DMS114 treated with DMSO at 0.1 percent for 48 hours (cell line): ENCODE measurements around the gene RAB7A.

Experiments
- DNase-seq: peaks from one replicate; lab custom pipeline; 2025; ENCODE audit not compliant: unreplicated experiment; lab: John Stamatoyannopoulos, UW

RAB7A gene

DNA sequence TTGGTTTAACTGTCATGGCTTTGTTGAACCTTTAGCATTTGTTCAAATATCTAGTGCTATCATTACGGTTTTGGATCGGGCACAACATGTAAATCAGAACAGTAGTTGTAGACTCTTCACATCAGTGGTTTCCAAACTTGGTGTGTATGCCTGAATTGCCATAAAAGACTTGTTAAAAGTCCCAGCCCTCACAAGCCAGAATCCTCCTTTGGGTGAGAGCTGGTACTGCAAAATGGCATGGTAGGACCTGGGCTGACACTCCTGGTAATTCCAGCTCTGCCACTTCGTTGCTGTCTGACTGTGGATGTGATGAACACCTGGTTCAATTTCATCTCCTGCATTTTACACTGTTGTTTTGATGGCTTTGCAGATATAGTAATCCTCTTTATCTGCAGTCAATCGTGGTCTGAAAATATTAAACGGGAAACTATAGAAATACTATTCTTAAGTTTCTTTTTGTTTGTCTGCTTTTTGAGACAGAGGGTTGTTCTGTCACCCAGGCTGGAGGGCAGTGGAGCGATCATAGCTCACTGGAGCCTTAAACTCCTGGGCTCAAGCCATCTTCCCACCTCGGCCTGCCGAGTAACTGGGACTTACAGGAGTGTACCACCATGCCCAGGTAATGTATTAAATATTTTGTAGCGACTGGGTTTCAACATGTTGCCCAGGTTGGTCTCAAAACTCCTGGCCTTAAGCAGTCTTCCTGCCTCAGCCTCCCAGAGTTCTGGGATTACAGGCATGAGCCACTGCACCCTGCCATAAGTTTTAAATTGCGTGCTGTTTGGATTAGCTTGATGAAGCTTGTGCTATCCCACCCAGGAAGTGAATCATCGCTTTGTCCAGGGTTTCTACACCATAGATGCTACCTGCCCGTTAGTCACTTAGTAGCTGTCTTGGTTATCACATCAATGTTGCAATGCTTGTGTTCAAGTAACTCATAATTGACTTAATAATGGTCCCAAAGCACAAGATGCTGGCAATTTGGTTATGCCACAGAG is 61.6 kb downstream of the RAB7A start:
- DNase-seq = no peak

DNA sequence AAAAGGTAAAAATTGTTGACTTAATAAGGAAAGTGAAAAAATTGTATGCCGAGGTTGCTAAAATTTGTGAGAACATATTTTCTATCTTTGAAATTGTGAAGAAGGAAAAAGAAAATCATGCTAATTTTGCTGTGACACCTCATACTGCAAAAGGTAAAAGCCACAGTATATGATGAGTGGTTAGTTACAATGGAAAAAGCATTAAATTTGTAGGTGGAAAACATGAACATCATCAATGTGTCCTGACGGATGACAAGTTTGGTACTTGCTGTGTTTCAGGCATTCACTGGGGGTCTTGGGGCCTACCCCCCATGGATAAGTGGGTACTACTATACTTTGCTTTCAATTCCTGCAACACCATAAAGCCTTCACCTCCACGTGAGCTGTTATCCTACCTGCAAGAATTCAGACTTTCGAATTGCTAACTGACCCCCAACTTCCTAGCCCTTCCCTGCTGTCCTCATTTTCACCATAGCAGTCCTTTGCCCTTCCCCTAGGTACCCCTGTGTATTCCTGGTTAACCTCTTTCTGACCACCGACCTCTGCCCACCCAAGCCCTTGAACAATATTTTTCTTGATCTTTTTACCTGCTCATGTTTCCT is 62.4 kb downstream of the RAB7A start:
- no peak for DNase-seq

- DNase-seq = no peak
Measured at GRCh38 chr3:128794067-128794768, 68.2 kb downstream of the RAB7A start.

DNA sequence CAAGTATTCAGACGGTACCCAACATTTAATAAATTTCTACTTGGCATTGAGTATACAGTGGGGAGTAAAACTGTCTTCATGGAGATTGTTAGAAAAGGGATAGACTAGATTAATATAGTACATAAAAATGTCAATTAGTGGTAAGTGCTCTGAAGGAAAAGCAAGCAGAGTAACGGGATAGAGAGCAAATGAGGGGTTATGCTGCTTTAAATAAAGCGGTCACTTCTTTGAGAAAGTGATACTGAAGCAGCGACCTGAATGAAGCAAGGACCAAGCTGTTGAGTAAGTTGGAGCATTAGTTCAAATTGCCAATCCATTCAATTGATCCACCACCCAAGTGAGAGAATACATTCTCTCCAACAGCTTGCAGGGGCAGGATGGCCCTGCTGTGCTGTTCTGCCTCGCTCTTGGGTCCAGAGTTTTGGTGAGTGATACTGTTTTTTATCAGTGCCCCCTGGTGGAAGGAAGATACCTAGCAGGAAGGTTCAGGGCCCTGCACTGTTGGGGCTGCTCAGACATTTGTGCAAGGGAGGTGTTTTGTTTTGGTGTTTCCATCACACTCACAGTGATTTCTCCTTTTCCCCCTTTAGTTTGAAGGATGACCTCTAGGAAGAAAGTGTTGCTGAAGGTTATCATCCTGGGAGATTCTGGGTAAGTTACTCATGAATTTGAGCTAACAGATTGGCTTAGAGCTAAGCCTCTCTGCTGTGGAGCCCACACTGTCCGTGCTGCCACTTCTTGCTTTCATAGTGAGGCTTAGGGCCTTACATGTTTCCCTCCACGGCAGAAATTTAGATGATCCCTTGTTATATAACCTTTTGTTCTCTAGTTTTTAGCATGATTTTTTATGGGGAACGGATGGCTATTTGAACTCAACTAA is 69.0 kb downstream of the RAB7A start:
- peak; percentile 41 for DNase-seq

DNA sequence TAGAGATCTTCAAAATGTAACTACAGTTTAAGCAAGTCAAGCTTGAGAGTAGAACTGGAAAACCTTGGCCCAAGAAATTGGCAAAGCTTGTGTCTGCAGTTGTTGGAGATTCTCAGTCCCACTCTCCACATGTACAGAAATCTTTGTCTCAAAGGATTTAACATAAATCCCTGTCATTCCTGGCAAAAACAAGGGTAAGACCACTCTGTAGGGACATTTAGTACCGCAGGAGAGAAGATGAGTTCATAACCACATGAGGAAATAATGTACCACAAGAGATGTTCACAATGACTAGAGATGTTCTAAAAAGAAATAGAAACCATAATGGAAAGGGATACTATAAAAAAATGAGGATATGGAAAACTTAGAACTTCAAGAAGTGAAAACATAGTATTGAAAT is 73.7 kb downstream of the RAB7A start:
- DNase-seq = no peak

DNA sequence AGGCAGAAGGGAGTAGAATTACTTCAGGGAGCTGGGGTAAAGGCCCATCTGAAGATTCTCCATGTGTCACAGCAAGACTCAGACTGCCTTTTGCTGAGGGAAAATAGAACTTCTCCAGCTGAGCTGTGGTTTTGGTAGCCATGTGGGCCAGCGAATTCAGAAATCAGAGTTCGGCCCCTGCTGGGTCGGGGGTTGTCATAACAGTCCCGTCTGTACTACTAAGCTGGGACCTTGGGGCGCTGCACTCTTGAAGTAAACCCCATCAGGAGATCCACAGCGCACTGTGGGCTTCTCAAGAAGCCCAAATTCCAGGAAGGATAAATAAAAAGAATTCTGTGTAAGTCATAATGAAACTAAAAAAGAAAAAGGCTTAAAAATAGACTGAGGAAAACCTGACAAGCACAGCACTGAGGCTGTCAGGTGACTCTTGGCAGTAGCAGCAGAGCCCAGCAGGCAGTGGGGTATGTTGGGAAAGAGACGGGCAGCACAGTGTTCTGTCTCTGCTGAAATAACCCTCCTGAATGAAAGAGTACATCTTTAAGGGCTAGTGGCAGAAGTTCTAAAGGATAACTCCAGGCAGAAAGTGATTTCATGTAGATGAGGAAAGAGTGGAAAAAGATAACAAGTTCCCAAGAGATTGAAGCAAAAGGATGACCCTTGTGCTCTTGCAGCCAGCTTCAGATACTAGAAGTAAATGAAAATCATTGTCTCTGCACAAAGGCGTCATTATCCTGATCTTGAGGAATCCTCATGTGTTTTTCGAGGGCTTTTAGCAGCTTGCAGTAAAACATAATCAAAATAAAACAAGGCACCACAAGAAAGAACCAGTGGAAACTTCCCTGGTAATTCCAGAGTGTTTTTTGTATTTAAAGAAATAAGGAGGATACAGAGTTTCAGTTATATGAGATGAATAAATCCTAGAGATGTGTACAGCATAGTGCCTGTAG is 74.5 kb downstream of the RAB7A start:
- DNase-seq = no peak

GRCh38 chr3:128801779-128802380 is 75.9 kb downstream of the RAB7A start:
- no peak for DNase-seq

GRCh38 chr3:128803307-128803706 is 77.3 kb downstream of the RAB7A start:
- DNase-seq = no peak

DNA sequence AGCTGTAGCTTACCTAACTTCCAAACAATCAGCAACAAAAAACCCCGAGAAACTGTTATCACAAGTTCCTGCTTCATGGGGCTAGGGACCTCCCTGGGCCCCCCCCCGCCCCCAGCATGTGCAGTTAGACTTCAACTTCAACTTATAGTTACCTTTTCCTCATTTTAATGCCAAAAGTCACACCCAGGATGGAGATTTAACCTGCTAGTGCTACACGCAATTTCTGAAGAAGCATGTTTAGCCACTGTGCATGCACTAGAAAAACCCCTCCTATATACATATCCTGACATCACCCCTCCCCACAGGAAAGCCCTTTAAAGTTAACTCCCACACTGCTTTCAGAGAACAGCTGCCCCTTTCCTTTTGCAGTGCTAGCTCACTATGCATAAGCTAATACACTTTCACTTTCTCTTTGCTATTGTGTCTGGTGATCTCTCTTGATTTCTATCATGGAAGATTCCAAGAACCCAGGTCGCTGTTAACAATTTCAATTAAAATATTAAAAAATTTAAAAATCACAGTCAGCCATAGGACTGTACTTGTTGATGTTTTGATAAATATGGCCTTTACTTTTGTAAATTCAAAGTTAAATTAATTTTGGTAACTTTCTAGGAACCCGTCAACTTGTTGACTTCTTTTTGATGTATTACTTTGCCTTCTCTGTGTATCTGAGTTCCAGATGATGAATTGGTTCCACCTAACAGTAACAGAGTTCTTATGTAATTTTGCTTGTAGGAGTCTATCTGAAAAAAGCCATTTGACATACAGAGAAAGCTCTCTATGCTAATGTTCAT is 78.2 kb downstream of the RAB7A start:
- DNase-seq = no peak

- no peak for DNase-seq
Measured at GRCh38 chr3:128804811-128805155, 78.8 kb downstream of the RAB7A start.

- DNase-seq = no peak
Measured at GRCh38 chr3:128805772-128806171, 79.8 kb downstream of the RAB7A start.

GRCh38 chr3:128806588-128806987 is 80.6 kb downstream of the RAB7A start:
- no peak for DNase-seq

GRCh38 chr3:128807186-128807830 is 81.3 kb downstream of the RAB7A start:
- DNase-seq = no peak

DNA sequence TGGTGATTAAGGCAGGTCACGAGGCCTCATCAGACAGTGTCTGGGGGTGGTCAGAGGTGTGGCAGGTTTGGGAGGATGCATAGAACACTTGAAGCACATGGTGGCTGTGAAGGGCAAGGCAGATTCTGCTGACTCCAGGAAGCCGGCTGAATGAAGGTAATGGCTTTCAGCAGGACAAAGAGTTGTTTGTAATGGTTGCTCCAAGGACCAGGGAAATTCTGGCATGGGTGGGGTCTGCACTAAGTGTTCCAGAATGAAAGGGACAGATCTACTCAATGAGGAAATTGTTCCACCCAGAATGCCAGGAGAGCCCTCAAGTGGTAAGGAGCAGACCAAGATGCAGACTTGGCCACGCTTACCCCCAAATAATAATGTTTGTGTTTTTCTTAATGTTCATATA is 82.7 kb downstream of the RAB7A start:
- DNase-seq = no peak

DNA sequence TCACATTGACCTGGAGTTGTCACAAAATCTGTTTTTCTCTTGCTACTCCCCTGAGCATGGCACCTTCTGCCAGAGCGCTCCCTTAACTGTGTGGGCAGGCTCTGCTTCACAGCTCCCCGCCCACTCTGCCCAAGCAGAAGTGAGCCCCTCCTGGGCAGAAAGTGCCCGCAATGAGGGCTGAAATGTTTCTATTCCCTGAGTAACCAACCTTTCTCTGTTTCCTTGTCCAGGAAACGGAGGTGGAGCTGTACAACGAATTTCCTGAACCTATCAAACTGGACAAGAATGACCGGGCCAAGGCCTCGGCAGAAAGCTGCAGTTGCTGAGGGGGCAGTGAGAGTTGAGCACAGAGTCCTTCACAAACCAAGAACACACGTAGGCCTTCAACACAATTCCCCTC is 87.1 kb downstream of the RAB7A start:
- DNase-seq = no peak

DNA sequence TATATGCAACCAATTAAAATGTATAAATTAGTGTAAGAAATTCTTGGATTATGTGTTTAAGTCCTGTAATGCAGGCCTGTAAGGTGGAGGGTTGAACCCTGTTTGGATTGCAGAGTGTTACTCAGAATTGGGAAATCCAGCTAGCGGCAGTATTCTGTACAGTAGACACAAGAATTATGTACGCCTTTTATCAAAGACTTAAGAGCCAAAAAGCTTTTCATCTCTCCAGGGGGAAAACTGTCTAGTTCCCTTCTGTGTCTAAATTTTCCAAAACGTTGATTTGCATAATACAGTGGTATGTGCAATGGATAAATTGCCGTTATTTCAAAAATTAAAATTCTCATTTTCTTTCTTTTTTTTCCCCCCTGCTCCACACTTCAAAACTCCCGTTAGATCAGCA is 88.1 kb downstream of the RAB7A start:
- DNase-seq = no peak

DNA sequence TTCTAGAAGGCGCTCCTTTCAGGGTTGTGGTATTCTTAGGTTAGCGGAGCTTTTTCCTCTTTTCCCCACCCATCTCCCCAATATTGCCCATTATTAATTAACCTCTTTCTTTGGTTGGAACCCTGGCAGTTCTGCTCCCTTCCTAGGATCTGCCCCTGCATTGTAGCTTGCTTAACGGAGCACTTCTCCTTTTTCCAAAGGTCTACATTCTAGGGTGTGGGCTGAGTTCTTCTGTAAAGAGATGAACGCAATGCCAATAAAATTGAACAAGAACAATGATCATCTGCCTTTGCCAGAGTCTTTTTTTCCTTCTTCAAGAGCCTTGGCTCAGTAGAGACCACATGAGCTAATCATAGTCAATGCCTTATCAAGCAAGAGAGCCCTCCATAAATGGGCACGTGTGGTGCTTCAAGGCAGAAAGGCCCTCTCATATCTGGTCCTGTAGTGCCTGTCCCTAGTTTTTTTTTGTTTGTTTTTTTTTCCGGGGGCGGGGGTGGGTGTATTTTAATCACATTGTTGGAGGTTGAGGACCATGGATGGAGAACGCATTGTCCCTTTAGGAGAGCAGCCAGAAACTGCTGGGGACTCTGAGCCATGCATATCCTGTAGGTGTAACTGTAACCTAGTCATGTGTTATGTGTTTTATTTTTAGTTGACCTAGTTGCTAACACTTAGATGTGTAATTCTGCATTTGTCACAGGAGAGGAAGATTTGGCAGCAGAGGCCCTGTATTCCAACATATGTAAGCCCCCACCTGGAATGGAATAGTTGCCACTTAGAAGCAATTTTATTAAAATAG is 88.7 kb downstream of the RAB7A start:
- DNase-seq = no peak
